Hepatocyte (in vitro differentiated cells): ENCODE data around the gene MEAF6. TPM values are rescaled to one million over a fixed set of nuclear protein-coding genes. Genes with fewer than 3 reads are reported as not detected.

Experiments used
- DNase-seq: peaks from one replicate; pipeline ENCODE4 v3.0.0-alpha.2; 2016; ENCODE audit warnings: low spot score
- H2AFZ ChIP-seq: fragments of 200-600 bp; sonication (generic); 2 replicates; pipeline ENCODE4 v1.6.0; 2016; ENCODE audit warnings: antibody characterized with exemption, mild to moderate bottlenecking
- H3K27ac ChIP-seq: fragments of 200-600 bp; sonication (generic); 2 replicates; pipeline ENCODE4 v1.5.1; 2016; ENCODE audit warnings: mild to moderate bottlenecking
- H3K27me3 ChIP-seq: fragments of 200-600 bp; sonication (generic); 2 replicates; pipeline ENCODE4 v1.6.1; 2016
- H3K36me3 ChIP-seq: fragments of 200-600 bp; sonication (generic); replicated peaks from 2 replicates; pipeline ENCODE4 v1.5.1; 2016; ENCODE audit warnings: low read depth; ENCODE audit not compliant: insufficient read depth
- H3K4me1 ChIP-seq: fragments of 200-600 bp; sonication (generic); 2 replicates; pipeline ENCODE4 v1.5.1; 2016; ENCODE audit warnings: mild to moderate bottlenecking, moderate library complexity; ENCODE audit not compliant: insufficient read depth
- H3K4me2 ChIP-seq: fragments of 200-600 bp; sonication (generic); 2 replicates; pipeline ENCODE4 v1.6.0; 2016
- H3K4me3 ChIP-seq: fragments of 200-600 bp; sonication (generic); 2 replicates; pipeline ENCODE4 v1.5.1; 2016; ENCODE audit warnings: mild to moderate bottlenecking
- H3K79me2 ChIP-seq: fragments of 200-600 bp; sonication (generic); 2 replicates; pipeline ENCODE4 v1.6.0; 2017; ENCODE audit warnings: mild to moderate bottlenecking
- H3K9me2 ChIP-seq: fragments of 200-600 bp; sonication (generic); replicated peaks from 2 replicates; pipeline ENCODE4 v1.6.0; 2017; ENCODE audit warnings: mild to moderate bottlenecking; ENCODE audit not compliant: insufficient read depth
- H3K9me3 ChIP-seq: fragments of 200-600 bp; sonication (generic); 2 replicates; pipeline ENCODE4 v1.5.1; 2016; ENCODE audit warnings: low read depth, mild to moderate bottlenecking
- H4K20me1 ChIP-seq: fragments of 200-600 bp; sonication (generic); 2 replicates; pipeline ENCODE4 v1.6.0; 2016; ENCODE audit warnings: mild to moderate bottlenecking; ENCODE audit not compliant: insufficient read depth, poor library complexity, severe bottlenecking
- CTCF ChIP-seq: fragments of 200-600 bp; sonication (generic); IDR thresholded peaks from 2 replicates; pipeline ENCODE4 v1.5.1; 2016; ENCODE audit warnings: antibody characterized with exemption, mild to moderate bottlenecking; ENCODE audit not compliant: poor library complexity
- EZH2 ChIP-seq: fragments of 200-600 bp; sonication (generic); IDR thresholded peaks from 2 replicates; pipeline ENCODE4 v1.6.1; 2016; ENCODE audit warnings: antibody characterized with exemption, mild to moderate bottlenecking, borderline replicate concordance
- EZH2phosphoT487 ChIP-seq: fragments of 200-600 bp; sonication (generic); IDR thresholded peaks from one replicate; pipeline ENCODE4 v1.6.1; 2018; ENCODE audit warnings: antibody characterized with exemption, mild to moderate bottlenecking, low read depth, moderate library complexity; ENCODE audit not compliant: unreplicated experiment, severe bottlenecking
- WGBS: methylation state at CpG from one replicate; pipeline ENCODE4 v1.1.6; 2016; ENCODE audit warnings: low lambda C conversion rate; ENCODE audit errors: missing lambda C conversion rate; 5-methylcytosine and 5-hydroxymethylcytosine counted together
- polyA plus RNA-seq: library from polyadenylated mRNA; unstranded; fragments of >200 nt; fragmentation: Nextera tagmentation; extraction: Ambion mirVana; gene quantifications from 2 replicates; pipeline ENCODE4 v1.2.1, GENCODE V29; 2016
- total RNA-seq: library from RNA; depleted of rRNA; stranded (reverse); fragments of >200 nt; gene quantifications from 2 replicates; pipeline ENCODE4 v1.2.3, GENCODE V29; 2014

The MEAF6 gene
- total and polyA plus RNA-seq, 2 experiments from 2014 or later, result 46.5 to 74.7 TPM

GRCh38 chr1:37515185-37516034 lies 844 bp upstream of the MEAF6 start:
- no peak for DNase-seq

GRCh38 chr1:37513795-37514349 lies 694 bp downstream of the MEAF6 start:
- H2AFZ ChIP-seq, result peak overlapping the region; percentile 80
- peaks cover 11% of the 10 kb centered on the region for H3K4me1 ChIP-seq
- peaks cover 33% of the 10 kb centered on the region for H3K79me2 ChIP-seq
- H3K4me2 ChIP-seq, result peak overlapping the region; percentile 93
- peak; percentile 81 for DNase-seq
- H3K27ac ChIP-seq, result peak overlapping the region; percentile 95
- peak overlapping the region; percentile 97 for H3K4me3 ChIP-seq
- no peaks in the 10 kb centered on the region for H3K9me2 ChIP-seq
- H3K9me3 ChIP-seq, result no peaks in the 10 kb centered on the region
- H3K27me3 ChIP-seq, result no peaks in the 10 kb centered on the region
- H4K20me1 ChIP-seq, result peaks cover 8% of the 10 kb centered on the region
- no peak for TF ChIP-seq EZH2phosphoT487
- TF ChIP-seq EZH2, result no peak
- TF ChIP-seq CTCF, result no peak
- H3K36me3 ChIP-seq, result no peaks in the 10 kb centered on the region
- 3% methylated on average over 18 of the region's 26 CpGs for WGBS

More at GRCh38 chr1:37515185-37516034, 844 bp upstream of the MEAF6 start:
- H3K79me2 ChIP-seq, result peaks cover 33% of the 10 kb centered on the region
- peak overlapping the region; percentile 95 for H3K27ac ChIP-seq
- H3K9me3 ChIP-seq, result no peaks in the 10 kb centered on the region
- 77% methylated on average over 18 of the region's 18 CpGs for WGBS
- H3K4me2 ChIP-seq, result peak overlapping the region; percentile 86
- no peak for TF ChIP-seq CTCF
- no peak for TF ChIP-seq EZH2phosphoT487
- TF ChIP-seq EZH2, result no peak
- peaks cover 11% of the 10 kb centered on the region for H3K4me1 ChIP-seq
- H3K9me2 ChIP-seq, result no peaks in the 10 kb centered on the region
- peak overlapping the region; percentile 97 for H3K4me3 ChIP-seq
- H3K27me3 ChIP-seq, result no peaks in the 10 kb centered on the region
- H2AFZ ChIP-seq, result peak overlapping the region; percentile 76
- H4K20me1 ChIP-seq, result peaks cover 8% of the 10 kb centered on the region
- no peaks in the 10 kb centered on the region for H3K36me3 ChIP-seq

- Histone ChIP-seq H2AFZ (no peak overlapping the region), H3K27me3 (no peaks in the 10 kb centered on the region), H3K4me2 (no peak overlapping the region), H3K79me2 (peaks cover 33% of the 10 kb centered on the region), H3K36me3 (no peaks in the 10 kb centered on the region), H3K9me3 (no peaks in the 10 kb centered on the region), H3K9me2 (no peaks in the 10 kb centered on the region), H3K27ac (no peak overlapping the region), H4K20me1 (peaks cover 8% of the 10 kb centered on the region), H3K4me3 (no peak overlapping the region), H3K4me1 (peaks cover 6% of the 10 kb centered on the region)
- WGBS, result 85% methylated on average over 4 of the region's 4 CpGs
- DNase-seq, result no peak
- TF ChIP-seq EZH2 (no peak), CTCF (peak; percentile 12), EZH2phosphoT487 (no peak)
These were observed 5.4 kb downstream of the MEAF6 start for GRCh38 chr1:37509181-37509580.
